ENCODE data around the gene ANKRD50.

Gene ANKRD50

DNA sequence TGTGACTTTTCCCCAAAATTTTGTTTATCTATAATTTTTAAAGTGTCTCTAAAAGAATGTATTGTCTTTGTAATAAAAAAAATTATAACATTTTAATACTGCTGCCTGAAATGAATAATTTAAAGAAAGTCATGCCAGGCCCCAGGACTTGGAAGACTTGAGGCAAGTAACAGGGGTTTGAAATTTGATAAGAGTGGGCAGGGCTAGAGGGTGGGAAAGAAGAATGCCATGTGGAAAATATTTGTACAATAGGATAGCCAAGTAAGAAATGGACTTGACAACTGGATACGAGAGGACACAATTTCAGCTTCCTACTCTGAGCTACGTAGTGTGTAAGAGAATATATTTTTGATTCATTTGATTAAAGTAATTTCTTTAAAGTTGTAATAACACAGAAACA is 36.9 kb upstream of the ANKRD50 start:
- TF ChIP-seq TCF12 (IDR thresholded peaks at IDR 0.05; ENCODE audit: low read depth): no peak
- TF ChIP-seq NFIC (IDR thresholded peaks at IDR 0.05): no peak

GRCh38 chr4:124748965-124749364 is 36.4 kb upstream of the ANKRD50 start:
- TF ChIP-seq CEBPB (IDR thresholded peaks at IDR 0.05) (peak; percentile 50; the same call in 1 of the 2 replicates), TCF12 (IDR thresholded peaks at IDR 0.05; ENCODE audit: low read depth) (no peak)

DNA sequence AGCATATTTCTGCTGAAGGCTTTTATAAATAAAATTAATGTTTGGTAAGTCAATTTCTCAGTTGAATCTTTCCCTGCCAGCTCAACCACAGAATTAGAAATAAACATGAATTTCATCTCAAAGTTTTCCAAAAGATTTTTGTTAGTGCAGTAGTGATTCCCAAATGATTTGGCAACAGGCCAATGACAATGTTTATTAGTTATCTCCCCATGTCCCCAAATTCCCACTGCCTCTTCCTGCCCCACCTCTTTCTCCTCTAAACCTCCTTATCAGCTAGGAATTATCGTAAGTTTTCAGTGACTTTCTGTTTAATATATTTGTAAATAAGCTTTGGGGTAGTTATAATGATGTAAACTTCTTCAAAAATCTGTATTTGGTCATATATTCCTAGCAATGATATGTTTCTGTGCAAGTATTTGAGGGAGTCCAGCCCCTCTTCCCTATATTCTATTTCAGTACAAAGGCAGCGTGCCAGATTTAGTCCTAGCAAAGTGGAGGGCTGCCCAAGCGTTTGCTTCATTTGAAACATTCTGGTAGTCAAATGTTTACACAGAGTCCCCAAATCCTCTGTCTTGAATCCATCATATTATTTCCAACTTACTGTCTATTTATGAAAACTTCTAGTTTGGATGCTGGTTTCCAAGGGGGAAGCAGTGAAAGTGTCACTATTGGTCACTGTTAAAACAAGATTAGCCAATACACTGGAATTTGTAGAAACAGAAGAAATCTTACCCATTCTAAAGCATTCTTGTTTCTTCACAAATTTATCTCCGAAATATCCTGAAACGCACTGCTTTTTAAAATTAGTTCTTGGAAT is 33.7 kb upstream of the ANKRD50 start:
- TF ChIP-seq EGR1 (IDR thresholded peaks at IDR 0.05): no peak
- no peak for TF ChIP-seq NFIC (IDR thresholded peaks at IDR 0.05)
- no peak for TF ChIP-seq YY1 (IDR thresholded peaks at IDR 0.05; ENCODE audit: low read depth)
- no peak for TF ChIP-seq TCF12 (IDR thresholded peaks at IDR 0.05; ENCODE audit: low read depth)
- TF ChIP-seq ZBTB7A (IDR thresholded peaks at IDR 0.05; ENCODE audit: low read depth): no peak
- no peak for TF ChIP-seq USF1 (IDR thresholded peaks at IDR 0.05)

- TF ChIP-seq USF1 (IDR thresholded peaks at IDR 0.05): no peak
- TF ChIP-seq TAF1 (IDR thresholded peaks at IDR 0.05; ENCODE audit: low read depth): no peak
- no peak for TF ChIP-seq EP300 (IDR thresholded peaks at IDR 0.05; ENCODE audit: borderline replicate concordance)
Measured at GRCh38 chr4:124743711-124744110, 31.2 kb upstream of the ANKRD50 start.

DNA sequence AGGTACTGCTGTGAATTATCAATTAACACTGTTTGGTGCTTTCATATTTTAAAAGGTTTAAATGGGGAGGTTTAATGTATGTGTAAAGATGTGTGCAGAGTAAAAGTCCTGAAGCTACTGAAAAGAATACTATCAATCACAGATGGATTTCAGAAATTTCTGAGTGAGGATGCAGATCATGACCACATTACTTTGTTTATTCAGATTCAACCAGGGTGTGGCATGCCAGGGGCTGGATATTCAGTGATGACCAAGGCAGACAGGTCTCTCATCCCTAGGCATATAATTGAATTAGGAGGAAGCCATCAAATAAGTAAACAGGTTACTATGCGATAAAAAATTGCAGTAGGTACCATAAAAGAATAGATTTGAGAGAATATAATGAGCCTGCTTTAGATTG is 28.0 kb upstream of the ANKRD50 start:
- TF ChIP-seq TAF1 (IDR thresholded peaks at IDR 0.05; ENCODE audit: low read depth): no peak
- TF ChIP-seq EGR1 (IDR thresholded peaks at IDR 0.05): no peak
- TF ChIP-seq CEBPB (IDR thresholded peaks at IDR 0.05): no peak
- TF ChIP-seq CREB1 (IDR thresholded peaks at IDR 0.05; ENCODE audit: low read depth): no peak
- TF ChIP-seq USF1 (IDR thresholded peaks at IDR 0.05): no peak
- TF ChIP-seq, protein P1, sequence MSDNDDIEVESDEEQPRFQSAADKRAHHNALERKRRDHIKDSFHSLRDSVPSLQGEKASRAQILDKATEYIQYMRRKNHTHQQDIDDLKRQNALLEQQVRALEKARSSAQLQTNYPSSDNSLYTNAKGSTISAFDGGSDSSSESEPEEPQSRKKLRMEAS (IDR thresholded peaks at IDR 0.05): no peak
- TF ChIP-seq FOXM1 (IDR thresholded peaks at IDR 0.05; ENCODE audit: borderline replicate concordance, low read depth): no peak
- no peak for TF ChIP-seq TEAD4 (IDR thresholded peaks at IDR 0.05)
- TF ChIP-seq EP300 (IDR thresholded peaks at IDR 0.05; ENCODE audit: borderline replicate concordance): no peak
- TF ChIP-seq RAD21 (IDR thresholded peaks at IDR 0.05; ENCODE audit: low read depth): no peak
- no peak for TF ChIP-seq NFIC (IDR thresholded peaks at IDR 0.05)
- TF ChIP-seq REST (IDR thresholded peaks at IDR 0.05; ENCODE audit: low read depth): no peak
- no peak for TF ChIP-seq ZBTB7A (IDR thresholded peaks at IDR 0.05; ENCODE audit: low read depth)
- TF ChIP-seq TCF12 (IDR thresholded peaks at IDR 0.05; ENCODE audit: low read depth): no peak
- no peak for TF ChIP-seq YY1 (IDR thresholded peaks at IDR 0.05; ENCODE audit: low read depth)

GRCh38 chr4:124738994-124739393 is 26.5 kb upstream of the ANKRD50 start:
- no peak for TF ChIP-seq EP300 (IDR thresholded peaks at IDR 0.05; ENCODE audit: borderline replicate concordance)
- TF ChIP-seq TAF1 (IDR thresholded peaks at IDR 0.05; ENCODE audit: low read depth): no peak
- no peak for TF ChIP-seq RAD21 (IDR thresholded peaks at IDR 0.05; ENCODE audit: low read depth)
- no peak for TF ChIP-seq NFIC (IDR thresholded peaks at IDR 0.05)
- no peak for TF ChIP-seq TEAD4 (IDR thresholded peaks at IDR 0.05)
- TF ChIP-seq CREB1 (IDR thresholded peaks at IDR 0.05; ENCODE audit: low read depth): no peak
- TF ChIP-seq CEBPB (IDR thresholded peaks at IDR 0.05): no peak

DNA sequence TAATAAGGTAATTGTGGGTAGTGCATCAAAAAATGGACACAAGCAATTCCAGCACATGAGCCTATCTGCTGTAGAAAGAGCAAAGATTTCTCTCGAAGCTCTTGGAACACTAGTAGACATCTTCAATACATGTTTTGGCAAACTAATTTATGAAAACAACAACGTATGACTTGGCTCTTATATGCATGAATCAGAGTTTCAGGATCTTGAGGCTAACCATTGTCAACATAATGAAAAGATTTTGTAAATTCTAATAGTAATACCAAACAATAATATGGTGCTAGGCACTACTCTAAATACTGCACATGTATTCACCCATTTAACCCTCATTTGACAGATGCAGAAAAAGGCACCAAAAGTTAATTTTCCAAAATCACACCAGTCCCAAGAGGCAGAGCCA is 25.1 kb upstream of the ANKRD50 start:
- TF ChIP-seq EP300 (IDR thresholded peaks at IDR 0.05; ENCODE audit: borderline replicate concordance): no peak
- TF ChIP-seq TEAD4 (IDR thresholded peaks at IDR 0.05): no peak
- no peak for TF ChIP-seq YY1 (IDR thresholded peaks at IDR 0.05; ENCODE audit: low read depth)
- no peak for TF ChIP-seq EGR1 (IDR thresholded peaks at IDR 0.05)
- no peak for TF ChIP-seq TAF1 (IDR thresholded peaks at IDR 0.05; ENCODE audit: low read depth)
- TF ChIP-seq CREB1 (IDR thresholded peaks at IDR 0.05; ENCODE audit: low read depth): no peak
- TF ChIP-seq REST (IDR thresholded peaks at IDR 0.05; ENCODE audit: low read depth): no peak
- TF ChIP-seq FOXM1 (IDR thresholded peaks at IDR 0.05; ENCODE audit: borderline replicate concordance, low read depth): no peak
- no peak for TF ChIP-seq ZBTB7A (IDR thresholded peaks at IDR 0.05; ENCODE audit: low read depth)
- no peak for TF ChIP-seq TCF12 (IDR thresholded peaks at IDR 0.05; ENCODE audit: low read depth)
- TF ChIP-seq, protein P1 (IDR thresholded peaks at IDR 0.05): no peak
- TF ChIP-seq NFIC (IDR thresholded peaks at IDR 0.05): no peak
- TF ChIP-seq CEBPB (IDR thresholded peaks at IDR 0.05): no peak
- TF ChIP-seq RAD21 (IDR thresholded peaks at IDR 0.05; ENCODE audit: low read depth): no peak
- no peak for TF ChIP-seq USF1 (IDR thresholded peaks at IDR 0.05)

All from Ishikawa (cell line).